NCI-H2107 treated with DMSO at 0.1 percent for 48 hours (cell line): Measurements from ENCODE around the gene MRAP2.
"Not testable (repeated sequence)": the region's sequence is repeated elsewhere in the genome, so short reads cannot be mapped to it uniquely, and the experiment has no call there.

Source experiments
- DNase-seq: peaks from one replicate; lab custom pipeline; 2025; ENCODE audit not compliant: unreplicated experiment; lab: John Stamatoyannopoulos, UW

MRAP2 gene

GRCh38 chr6:84123186-84123585, 89.6 kb downstream of the MRAP2 start:
- no peak for DNase-seq

GRCh38 chr6:84129588-84129987, 96.0 kb downstream of the MRAP2 start:
- not testable (repeated sequence) for DNase-seq

DNA sequence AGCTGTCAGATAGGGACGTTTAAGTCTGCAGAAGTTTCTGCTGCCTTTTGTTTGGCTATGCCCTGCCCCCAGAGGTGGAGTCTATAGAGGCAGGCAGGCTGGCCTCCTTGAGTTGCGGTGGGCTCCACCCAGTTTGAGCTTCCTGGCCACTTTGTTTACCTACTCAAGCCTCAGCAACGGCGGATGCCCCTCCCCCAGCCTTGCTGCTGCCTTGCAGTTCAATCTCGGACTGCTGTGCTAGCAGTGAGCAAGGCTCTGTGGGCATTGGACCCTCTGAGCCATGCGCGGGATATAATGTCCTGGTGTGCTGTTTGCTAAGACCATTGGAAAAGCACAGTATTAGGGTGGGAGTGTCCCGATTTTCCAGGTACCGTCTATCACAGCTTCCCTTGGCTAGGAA, 99.8 kb downstream of the MRAP2 start:
- not testable (repeated sequence) for DNase-seq

- DNase-seq = no peak
Measured at GRCh38 chr6:84135291-84135690, 101.7 kb downstream of the MRAP2 start.

GRCh38 chr6:84136364-84137050, 102.9 kb downstream of the MRAP2 start:
- DNase-seq = no peak

- peak; percentile 38 for DNase-seq
Measured at GRCh38 chr6:84137051-84137375, 103.4 kb downstream of the MRAP2 start.

GRCh38 chr6:84137989-84138575, 104.5 kb downstream of the MRAP2 start:
- no peak for DNase-seq

- DNase-seq = no peak
Measured at GRCh38 chr6:84139311-84139710, 105.7 kb downstream of the MRAP2 start.
